Subcutaneous adipose tissue (tissue), 4 donors: Measurements from ENCODE around the gene SEC61A2. TPM values are rescaled to one million over a fixed set of nuclear protein-coding genes. Genes with fewer than 3 reads are reported as not detected.

ENCODE experiments used
- CTCF ChIP-seq: fragments of 450-650 bp; IDR thresholded peaks from one replicate; pipeline ENCODE4 v1.5.1; 2016; ENCODE audit warnings: low read depth, mild to moderate bottlenecking, control low read depth, antibody characterized with exemption, moderate library complexity
- total RNA-seq, 4 donors: library from RNA; depleted of rRNA; stranded (reverse); fragments of >200 nt; gene quantifications; one replicate each; pipeline ENCODE4 v1.1.0, GENCODE V29; 2016

The SEC61A2 gene
- total RNA-seq, 4 donors from 2014 or later: 3.4 to 6.3 (median 3.9) TPM

- TF ChIP-seq CTCF: no peak
These were observed 62.2 kb downstream of the SEC61A2 start for GRCh38 chr10:12191715-12192114.

DNA sequence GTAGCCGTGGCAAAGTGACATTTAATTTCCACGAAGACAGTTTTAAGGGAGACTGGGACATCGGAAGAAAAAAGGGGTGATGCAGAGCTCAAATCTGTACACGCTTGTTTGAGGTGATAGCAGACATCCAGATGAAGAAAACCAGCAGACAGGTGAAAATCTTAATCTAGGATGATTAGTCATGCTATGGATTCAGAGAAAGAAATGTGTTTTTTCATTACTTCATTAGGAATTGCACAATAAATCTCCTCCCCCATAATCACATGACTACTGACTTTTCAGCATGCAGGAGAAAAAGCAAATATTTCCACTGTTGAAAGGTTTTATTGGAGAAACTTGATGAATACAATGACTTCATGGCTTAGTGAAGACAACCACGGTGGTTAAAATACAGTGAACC, 63.7 kb downstream of the SEC61A2 start:
- no peak for TF ChIP-seq CTCF

- no peak for TF ChIP-seq CTCF
These were observed 65.3 kb downstream of the SEC61A2 start for GRCh38 chr10:12194752-12195271.

DNA sequence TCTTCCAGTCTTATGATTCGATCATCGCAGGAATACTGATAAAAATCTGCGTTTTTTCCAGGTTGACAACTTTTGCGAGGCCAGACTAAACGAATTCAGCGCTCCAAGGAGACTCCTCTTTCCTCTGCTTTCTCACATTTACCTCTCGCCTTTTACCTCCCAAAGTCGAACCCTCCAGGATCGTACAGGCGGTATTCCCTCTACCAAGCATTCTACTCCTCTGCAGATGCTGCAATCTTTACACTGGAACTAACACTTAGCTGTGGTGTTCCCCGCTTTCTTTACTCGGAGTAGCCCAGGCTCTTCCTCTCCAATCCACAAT, 65.8 kb downstream of the SEC61A2 start:
- TF ChIP-seq CTCF: no peak

DNA sequence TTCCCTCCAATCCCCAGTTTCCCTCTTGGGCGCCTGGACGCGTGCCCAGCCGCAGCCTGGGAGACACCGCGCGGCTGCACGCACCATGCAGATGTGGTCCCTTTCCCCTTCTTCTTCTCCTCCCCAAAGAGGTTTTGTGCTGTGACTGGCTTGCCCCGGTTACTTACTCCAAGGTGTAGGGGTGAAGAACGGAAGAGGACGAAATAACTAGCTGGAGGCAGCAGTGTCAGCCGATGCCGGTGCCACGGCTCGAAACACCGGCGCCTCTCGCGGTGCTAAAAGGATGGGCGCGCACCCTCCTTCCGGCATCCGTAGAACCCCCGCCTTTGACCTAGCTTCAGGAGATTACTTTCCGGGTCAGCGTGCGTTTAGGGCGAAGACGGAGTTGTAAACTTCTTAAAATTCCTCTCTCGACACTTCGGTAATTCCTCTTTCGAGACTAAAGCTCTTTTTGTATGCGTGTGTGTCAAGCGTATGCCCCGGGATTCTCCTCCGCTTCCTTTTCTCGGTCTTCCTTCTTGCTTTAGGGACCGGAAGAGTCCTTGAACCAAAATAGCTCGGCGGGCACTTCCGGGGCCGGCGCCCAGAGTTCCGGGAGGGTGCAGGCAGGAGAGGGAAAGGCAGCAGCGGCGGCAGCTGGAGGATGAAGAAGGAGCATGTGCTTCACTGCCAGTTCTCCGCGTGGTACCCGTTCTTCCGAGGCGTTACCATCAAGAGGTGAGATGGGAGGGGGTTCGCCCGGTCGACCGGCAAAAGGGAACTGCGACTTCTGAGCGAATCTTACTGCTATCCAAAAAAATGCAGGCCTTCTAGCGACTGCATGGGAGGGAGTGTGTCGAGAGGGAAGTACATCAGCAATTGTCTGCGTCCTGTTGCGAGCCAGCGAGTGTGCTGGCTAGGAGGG, 66.4 kb downstream of the SEC61A2 start, which contains the start of the genes CDC123 and NUDT5:
CDC123 (plus strand) TSS at position 586 of the 904 bp plus-strand sequence; CDS start at position 644, 58 bp downstream.
NUDT5 (minus strand) TSS at position 289 of the 904 bp plus-strand sequence. CDS start 9,600 bp downstream, outside the sequence.
- no peak for TF ChIP-seq CTCF

- TF ChIP-seq CTCF: no peak
These were observed 67.2 kb downstream of the SEC61A2 start for GRCh38 chr10:12196531-12197211.

DNA sequence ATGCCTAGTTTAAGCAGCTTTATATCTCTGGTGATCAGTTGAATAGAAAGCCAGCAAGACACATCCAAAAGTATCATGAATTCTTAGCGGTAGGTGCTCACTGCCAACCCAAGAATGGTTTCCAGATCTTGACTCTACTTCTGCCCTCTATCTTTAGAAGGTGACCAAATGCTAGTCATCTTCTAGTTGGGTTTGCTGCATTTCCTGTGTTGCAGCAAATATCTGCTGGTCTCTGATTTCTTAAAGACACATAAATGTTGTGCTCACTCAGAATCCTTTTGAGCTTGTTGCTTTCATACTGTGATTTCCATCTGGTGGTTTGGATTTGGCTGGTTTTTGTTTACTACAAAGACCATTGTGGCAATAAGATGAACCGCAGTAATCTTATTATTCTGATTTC, 68.7 kb downstream of the SEC61A2 start:
- TF ChIP-seq CTCF: no peak
